ENCODE data around the gene INTS2.
A peak's percentile ranks its signal among the peaks of the same experiment; 100 is the strongest.
"Not testable (repeated sequence)": the region's sequence is repeated elsewhere in the genome, so short reads cannot be mapped to it uniquely, and the experiment has no call there.

The INTS2 gene

DNA sequence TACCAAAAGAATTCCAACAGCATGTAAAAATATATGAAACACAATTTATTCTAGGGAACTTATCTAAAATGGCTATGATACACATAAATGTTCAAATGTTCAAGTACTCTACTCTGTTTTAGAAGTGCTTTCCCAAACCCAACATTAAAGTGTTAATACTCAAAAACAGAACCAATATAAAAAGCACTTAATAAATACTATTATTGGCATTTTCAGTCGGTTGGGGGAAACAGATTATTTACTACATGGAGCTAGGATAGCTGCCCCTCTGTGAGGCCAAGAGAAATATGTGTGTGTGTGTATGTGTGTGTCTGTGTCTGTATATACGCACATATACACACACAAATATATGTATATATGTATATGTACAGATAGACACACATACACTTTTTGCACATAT, 32.4 kb downstream of the INTS2 start:
- no peak for DNase-seq

DNA sequence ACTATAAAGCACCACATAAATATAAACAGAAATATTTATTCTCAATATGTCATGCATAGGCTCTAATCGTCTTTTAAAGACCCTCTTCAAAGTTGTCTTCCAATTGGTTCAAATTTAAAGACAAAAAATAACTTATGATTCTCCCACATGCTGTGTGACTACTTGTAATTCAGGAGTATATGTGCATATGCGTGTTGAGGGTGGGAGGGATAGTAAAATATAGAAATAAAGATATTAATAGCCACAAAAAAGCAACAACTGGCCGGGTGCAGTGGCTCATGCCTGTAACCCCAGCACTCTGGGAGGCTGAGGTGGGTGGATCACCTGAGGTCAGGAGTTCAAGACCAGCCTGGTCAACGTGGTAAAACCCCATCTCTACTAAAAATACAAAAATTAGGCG, 33.5 kb downstream of the INTS2 start:
- DNase-seq, result not testable (repeated sequence)

GRCh38 chr17:61887733-61888132, 40.0 kb downstream of the INTS2 start:
- not testable (repeated sequence) for DNase-seq

DNA sequence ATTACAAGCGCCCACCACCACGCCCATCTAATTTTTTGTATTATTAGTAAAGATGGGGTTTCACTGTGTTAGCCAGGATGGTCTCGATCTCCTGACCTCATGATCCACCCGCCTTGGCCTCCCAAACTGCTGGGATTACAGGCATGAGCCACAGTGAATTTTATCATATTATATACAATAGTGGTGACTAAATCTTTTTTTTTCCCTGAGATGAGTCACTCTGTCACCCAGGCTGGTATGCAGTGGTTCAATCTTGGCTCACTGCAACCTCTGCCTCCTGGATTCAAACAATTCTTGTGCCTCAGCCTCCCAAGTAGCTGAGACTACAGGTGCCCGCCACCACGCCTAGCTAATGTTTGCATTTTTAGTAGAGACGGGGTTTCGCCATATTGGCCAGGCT, 41.9 kb downstream of the INTS2 start:
- peak; percentile 16 for DNase-seq

GRCh38 chr17:61884864-61885263, 42.9 kb downstream of the INTS2 start:
- DNase-seq, result no peak

- DNase-seq, result no peak
Observed at GRCh38 chr17:61880589-61881102, 47.1 kb downstream of the INTS2 start.

GRCh38 chr17:61878984-61879612, 48.7 kb downstream of the INTS2 start:
- no peak for DNase-seq

GRCh38 chr17:61878520-61878919, 49.3 kb downstream of the INTS2 start:
- DNase-seq, result no peak

DNA sequence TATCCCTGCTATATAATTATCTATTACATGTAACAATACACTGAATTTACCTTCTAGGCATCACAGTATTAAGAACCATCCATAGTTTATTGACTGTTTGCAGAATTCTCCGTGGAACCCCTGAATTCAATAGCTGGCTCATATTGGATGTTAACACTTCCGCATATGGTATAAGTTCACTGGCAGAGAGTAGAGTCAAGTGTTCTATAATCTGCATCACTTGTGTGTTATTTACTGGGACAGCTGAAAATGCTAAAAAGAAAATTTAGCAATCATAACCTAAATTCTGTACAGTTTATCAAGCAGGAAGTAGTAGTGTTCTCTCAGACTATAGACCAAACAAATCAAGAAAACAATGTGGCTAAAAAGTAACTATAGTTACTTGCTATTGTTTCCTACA, 49.9 kb downstream of the INTS2 start:
- no peak for DNase-seq

GRCh38 chr17:61875804-61876203, 52.0 kb downstream of the INTS2 start:
- DNase-seq, result no peak

DNA sequence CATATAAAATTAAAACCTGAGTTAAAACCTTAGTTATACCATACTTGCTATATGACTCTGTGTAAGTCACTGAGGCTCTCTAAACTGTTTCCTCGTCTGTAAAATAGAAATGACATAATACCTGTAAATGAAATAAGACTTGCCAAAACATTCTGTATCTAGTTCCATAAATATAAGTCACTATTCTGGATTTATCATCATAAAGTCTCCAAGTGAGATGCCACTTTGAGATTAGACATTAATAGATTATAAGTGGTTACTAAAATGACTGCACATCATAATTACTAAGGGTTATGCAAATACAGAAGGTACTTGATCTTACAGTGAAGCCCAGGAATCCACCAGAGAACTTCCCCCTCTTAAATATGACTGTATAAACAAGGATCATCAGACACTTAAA, 52.5 kb downstream of the INTS2 start:
- DNase-seq, result no peak

GRCh38 chr17:61874075-61874474, 53.7 kb downstream of the INTS2 start:
- no peak for DNase-seq

GRCh38 chr17:61872099-61872498, 55.7 kb downstream of the INTS2 start:
- DNase-seq, result no peak

DNA sequence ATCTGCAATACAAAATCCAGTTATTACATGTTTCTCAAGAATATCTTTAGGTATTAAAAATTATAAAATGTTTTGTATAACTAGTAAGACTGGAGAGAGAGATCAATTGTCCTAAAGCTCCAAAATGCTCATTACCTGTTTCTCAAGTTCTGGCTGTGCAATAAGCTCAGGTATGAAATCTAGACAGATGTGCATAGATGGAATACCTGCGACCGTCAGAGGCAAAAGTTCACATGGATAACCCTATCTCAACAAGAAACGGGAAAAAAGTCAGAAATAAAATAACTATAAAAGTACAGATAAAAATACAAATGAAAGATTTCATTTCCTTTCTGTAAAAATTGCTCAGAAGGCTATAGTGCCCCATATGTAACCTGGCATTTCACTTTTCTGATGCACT, 58.6 kb downstream of the INTS2 start:
- DNase-seq, result no peak

DNA sequence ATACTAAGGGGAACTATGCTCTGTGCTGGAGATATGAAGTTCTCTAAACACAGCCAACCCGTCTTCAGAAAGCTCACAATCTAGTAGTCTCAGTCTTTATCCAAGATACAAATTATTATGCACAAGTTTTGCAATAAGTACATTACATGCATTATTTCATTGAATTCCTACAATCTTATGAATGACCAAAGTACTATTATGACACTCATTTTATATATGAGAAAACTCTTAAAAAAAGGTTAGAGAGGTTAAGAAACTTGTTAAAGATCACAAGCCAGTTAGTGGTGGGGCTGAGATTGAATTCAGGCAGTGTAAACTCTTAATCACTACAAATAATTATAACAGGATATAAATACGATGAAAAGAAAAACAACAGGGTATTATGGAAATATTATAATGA, 59.7 kb downstream of the INTS2 start:
- DNase-seq, result no peak

GRCh38 chr17:61867033-61867432, 60.7 kb downstream of the INTS2 start:
- no peak for DNase-seq

DNA sequence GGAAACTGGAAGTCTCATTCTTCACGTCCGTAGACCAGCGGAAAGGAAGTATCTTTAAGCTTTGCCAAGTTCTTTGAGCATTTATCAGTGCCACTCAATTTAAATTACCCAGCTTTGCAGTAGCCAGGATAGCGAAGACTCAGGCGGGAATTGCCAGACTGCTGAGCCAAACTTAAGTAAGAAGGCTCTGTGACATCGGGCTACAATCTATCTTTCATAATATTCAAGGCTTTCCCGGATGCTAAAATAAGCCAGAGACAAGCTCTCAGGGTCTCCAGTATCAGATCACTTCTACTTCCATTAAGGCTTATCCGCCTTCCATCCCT, 64.0 kb downstream of the INTS2 start:
- no peak for DNase-seq

DNA sequence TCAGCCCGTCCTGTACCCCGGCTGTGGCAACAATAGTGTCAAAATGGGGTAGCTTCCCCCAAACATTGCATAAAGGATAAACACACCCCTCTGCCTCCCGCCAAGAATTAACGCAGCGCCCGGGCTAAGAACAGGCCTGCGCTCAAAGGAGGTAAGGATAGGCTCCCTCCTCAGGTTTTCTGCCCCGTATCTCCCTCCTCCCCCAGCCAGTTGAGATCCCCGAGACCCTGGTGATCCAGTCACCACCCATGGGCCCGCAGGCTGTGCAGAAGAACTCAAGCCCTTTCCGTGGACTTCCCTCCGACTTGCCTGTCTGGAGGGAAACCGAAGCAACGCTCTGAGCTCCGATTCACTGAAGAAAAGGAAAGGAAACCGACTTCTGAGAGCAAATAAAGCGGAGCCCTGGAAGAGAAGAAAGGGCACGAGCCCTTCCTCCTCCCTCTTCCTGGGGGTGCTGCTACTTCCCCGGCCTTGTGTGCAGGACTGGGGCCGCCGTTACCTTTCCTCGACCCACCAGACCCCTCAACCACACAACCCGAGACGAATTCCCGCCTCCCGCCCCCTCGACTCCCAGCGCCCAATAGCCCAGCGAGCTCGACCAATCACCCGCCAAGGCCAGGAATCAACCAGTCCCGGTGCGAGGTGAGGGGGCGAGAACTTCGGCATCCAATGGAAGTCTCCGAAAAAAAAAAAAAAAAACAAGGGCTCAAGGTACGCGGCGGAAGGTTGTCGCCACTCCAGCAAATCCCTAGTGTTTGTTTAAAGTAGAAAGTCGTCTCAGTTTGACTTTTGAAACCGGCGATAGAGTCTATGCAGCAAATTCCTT, 64.6 kb downstream of the INTS2 start, which contains the start of gene BRIP1:
Gene BRIP1 (minus strand): TSS at position 554 of the 826 bp plus-strand sequence. CDS start 1,989 bp downstream, outside the sequence.
- DNase-seq, result peak; percentile 95

DNA sequence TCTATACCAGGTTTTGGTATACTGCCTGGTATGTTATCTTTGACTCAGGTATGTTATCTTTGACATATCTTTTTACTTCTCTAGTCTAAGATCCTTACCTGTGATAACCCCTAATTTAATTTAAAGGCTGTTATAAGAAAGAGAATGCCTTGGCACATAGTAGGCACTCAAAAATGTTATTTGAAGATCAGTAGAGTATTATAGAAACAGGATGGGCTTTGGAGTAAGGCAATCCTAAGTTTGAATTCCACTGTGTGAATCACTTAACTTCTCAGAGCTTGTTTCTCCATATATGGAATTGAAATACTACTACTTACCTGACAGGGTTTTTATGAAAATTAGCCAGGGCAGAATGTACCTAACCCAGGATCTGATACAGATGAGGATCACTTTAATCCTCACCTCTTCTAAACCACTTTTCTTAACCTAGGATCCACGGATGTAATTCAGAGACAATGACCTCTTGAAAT, 65.6 kb downstream of the INTS2 start:
- DNase-seq, result peak; percentile 42

GRCh38 chr17:61860397-61860796, 67.4 kb downstream of the INTS2 start:
- DNase-seq, result not testable (repeated sequence)

DNA sequence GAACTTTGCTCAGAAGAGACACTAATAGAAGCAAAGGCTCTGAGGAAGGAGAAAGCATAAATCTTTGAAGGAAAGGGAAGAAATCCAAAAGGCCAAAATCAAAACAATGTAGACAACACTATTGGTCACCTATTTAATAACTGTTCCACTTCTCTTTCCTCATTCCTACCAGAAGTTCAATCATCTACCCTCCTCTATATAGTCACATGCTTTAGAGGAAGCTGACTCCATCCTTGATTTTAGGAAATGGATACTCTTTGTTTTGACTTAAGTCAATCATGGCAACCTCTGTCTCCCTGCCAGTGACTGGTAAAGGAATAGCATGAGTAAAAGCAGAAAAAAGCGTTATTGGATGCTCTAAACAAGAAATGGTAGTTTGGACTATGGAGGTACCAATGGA, 71.7 kb downstream of the INTS2 start:
- DNase-seq, result no peak

DNA sequence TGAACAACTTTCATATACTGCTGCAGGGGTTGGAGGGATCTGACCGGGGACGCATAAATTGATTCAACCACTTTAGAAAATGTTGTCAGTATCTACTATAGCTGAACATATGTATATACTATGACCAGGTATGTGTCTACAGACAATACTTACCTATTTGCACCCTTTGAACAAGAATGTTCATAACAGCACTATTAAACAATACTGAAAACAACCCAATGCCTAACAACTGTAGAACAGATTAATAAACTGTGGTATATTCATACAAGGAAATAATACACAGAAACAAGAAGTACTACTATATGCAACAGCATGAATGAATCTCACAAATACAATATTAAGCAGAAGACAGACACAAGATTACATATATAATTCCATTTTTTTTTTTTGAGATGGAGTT, 74.9 kb downstream of the INTS2 start:
- no peak for DNase-seq

- DNase-seq, result peak; percentile 27
Observed at GRCh38 chr17:61849674-61850073, 78.1 kb downstream of the INTS2 start.

DNA sequence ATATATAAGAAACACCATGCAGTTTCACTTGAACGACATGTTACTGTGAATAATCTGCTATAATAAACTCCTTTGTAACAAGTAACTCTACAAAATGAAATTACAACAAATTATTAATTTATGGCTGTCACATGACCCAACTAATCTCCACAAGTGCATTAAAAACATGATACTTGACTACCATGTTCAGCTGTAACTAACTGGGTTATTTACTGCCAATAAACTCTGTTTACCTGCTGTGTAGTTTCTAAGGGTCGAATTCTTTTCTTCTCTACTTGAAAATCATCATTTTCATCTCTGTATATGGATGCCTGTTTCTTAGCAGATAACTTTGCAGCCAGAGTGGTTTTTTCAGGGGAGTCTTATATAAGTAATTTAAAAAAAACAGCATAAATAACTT, 78.9 kb downstream of the INTS2 start:
- no peak for DNase-seq

All from fibroblast of skin of abdomen (primary cell).